Uterus (tissue), 4 donors: Measurements from ENCODE around the gene SENP8. TPM values are rescaled to one million over a fixed set of nuclear protein-coding genes. Genes with fewer than 3 reads are reported as not detected.
"Not testable (repeated sequence)": the region's sequence is repeated elsewhere in the genome, so short reads cannot be mapped to it uniquely, and the experiment has no call there.

Experiments
- DNase-seq, 2 donors: peaks; one replicate each; pipeline ENCODE4 v3.0.0-alpha.2; 2019 to 2020
- H3K27ac ChIP-seq, 2 donors: fragments of 200-600 bp; sonication (generic); 1 replicate in 1 of 2; 2 replicates in 1 of 2; pipeline ENCODE4 v1.5.1; 2016 to 2018
- H3K27me3 ChIP-seq, 2 donors: fragments of 200-600 bp; sonication (generic); one replicate each; pipeline ENCODE4 v1.5.1; 2018 to 2019; ENCODE audit warnings: control low read depth in 1 of 2
- H3K36me3 ChIP-seq, 2 donors: fragments of 200-600 bp; sonication (generic); one replicate each; pipeline ENCODE4 v1.5.1; 2019; ENCODE audit warnings: control low read depth in 1 of 2
- H3K4me1 ChIP-seq, 2 donors: fragments of 200-600 bp; sonication (generic); one replicate each; pipeline ENCODE4 v1.5.1; 2018 to 2019; ENCODE audit warnings: control low read depth in 1 of 2
- H3K4me3 ChIP-seq, 2 donors: fragments of 200-600 bp; sonication (generic); 1 replicate in 1 of 2; 2 replicates in 1 of 2; pipeline ENCODE4 v1.5.1; 2018 to 2019; ENCODE audit warnings: mild to moderate bottlenecking in 1 of 2
- H3K9me3 ChIP-seq, 2 donors: fragments of 200-600 bp; sonication (generic); one replicate each; pipeline ENCODE4 v1.5.1; 2019; ENCODE audit warnings: control low read depth in 1 of 2
- CTCF ChIP-seq, 4 experiments: fragments of 200-600 bp in 2 of 4; fragments of 450-650 bp in 2 of 4; sonication (generic) in 2 of 4; IDR thresholded peaks; one replicate each; pipeline ENCODE4 v1.5.1; 2016 to 2019; ENCODE audit warnings: antibody characterized with exemption in 4 of 4, mild to moderate bottlenecking in 2 of 4, moderate library complexity in 1 of 4
- POLR2A ChIP-seq, 2 donors: fragments of 450-650 bp; IDR thresholded peaks; one replicate each; pipeline ENCODE4 v1.6.1; 2016; ENCODE audit warnings: antibody characterized with exemption in 2 of 2, mild to moderate bottlenecking in 1 of 2, moderate library complexity in 1 of 2
- intact Hi-C: fragments of 100-400 bp; cut with DNase I; formaldehyde crosslinking; loops from one replicate; pipeline ENCODE4 v1.15.1; 2023; ENCODE audit warnings: low total_unique reads
- total RNA-seq, 4 donors: library from RNA; depleted of rRNA in 3 of 4; stranded (reverse); fragments of >200 nt in 3 of 4; gene quantifications; one replicate each; pipeline versions ENCODE4 v1.1.0 to v1.2.4, GENCODE V29; 2014 to 2023
- donor health status: DM: yes; HTN: yes; CAD: no.

Gene SENP8
- total RNA-seq, 4 donors from 2014 or later = 0.77 to 5.6 (median 3.5) TPM

- Histone ChIP-seq H3K4me3 (no peak overlapping the region), H3K27ac (no peak overlapping the region), H3K27me3 (no peaks in the 10 kb centered on the region), H3K36me3 (no peaks in the 10 kb centered on the region), H3K4me1 (no peaks in the 10 kb centered on the region), H3K9me3 (no peaks in the 10 kb centered on the region)
- intact Hi-C loops = no loop called here
- DNase-seq = no peak
- TF ChIP-seq CTCF (IDR thresholded peaks at IDR 0.05) = no peak
- TF ChIP-seq POLR2A (IDR thresholded peaks at IDR 0.05) = no peak
Measured at GRCh38 chr15:72092006-72092405, 26.2 kb upstream of the SENP8 start.

GRCh38 chr15:72092691-72093090 is 25.5 kb upstream of the SENP8 start:
- H3K9me3 ChIP-seq = no peaks in the 10 kb centered on the region
- DNase-seq = no peak
- H3K36me3 ChIP-seq = no peaks in the 10 kb centered on the region
- TF ChIP-seq CTCF (IDR thresholded peaks at IDR 0.05) (no peak), POLR2A (IDR thresholded peaks at IDR 0.05) (no peak)
- no peaks in the 10 kb centered on the region for H3K27me3 ChIP-seq
- H3K4me1 ChIP-seq = no peaks in the 10 kb centered on the region
- H3K4me3 ChIP-seq = no peak overlapping the region
- intact Hi-C loops = no loop called here
- no peak overlapping the region for H3K27ac ChIP-seq

DNA sequence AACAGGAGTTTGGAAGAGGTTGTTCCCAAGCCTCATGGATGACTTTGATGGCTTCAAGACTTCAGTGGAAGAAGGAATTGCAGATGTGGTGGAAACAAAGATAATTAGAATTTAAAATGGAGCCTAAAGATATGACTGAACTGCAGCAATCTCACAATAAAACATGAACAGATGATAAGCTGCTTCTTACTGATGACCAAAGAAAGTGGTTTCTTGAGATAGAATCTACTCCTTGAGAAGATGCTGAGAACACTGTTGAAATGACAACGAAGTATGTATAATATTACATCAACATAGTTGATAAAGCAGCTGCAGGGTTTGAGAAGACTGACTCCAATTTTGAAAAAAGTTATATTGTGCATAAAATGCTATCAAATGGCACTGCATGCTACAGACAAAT is 21.4 kb upstream of the SENP8 start:
- Histone ChIP-seq H3K4me3 (no peak overlapping the region), H3K27ac (no peak overlapping the region), H3K36me3 (no peaks in the 10 kb centered on the region), H3K27me3 (no peaks in the 10 kb centered on the region), H3K4me1 (no peaks in the 10 kb centered on the region), H3K9me3 (no peaks in the 10 kb centered on the region)
- no peak for DNase-seq
- TF ChIP-seq CTCF (IDR thresholded peaks at IDR 0.05) (no peak), POLR2A (IDR thresholded peaks at IDR 0.05) (no peak)
- intact Hi-C loops = no loop called here

DNA sequence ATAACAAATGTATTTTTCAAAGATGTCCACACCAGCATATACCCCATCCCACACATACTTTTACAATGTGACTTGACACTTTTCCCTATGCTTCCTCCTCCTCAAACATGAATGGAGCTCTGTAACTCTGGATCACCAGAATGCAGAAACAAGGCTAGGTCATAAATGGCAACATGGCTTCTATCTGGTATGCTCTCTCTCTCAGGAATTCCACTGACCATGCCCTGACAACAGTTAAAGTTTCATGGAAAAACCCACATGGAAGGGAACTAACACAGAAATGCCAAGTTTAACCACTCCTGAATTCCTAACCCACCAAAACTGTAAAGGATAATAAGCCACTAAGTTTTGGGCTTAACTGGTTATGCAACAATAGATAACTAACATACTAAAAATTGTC is 20.2 kb upstream of the SENP8 start:
- no peak overlapping the region for H3K4me3 ChIP-seq
- H3K27me3 ChIP-seq = no peaks in the 10 kb centered on the region
- H3K36me3 ChIP-seq = no peaks in the 10 kb centered on the region
- H3K27ac ChIP-seq = no peak overlapping the region
- intact Hi-C loops = no loop called here
- DNase-seq = no peak
- TF ChIP-seq POLR2A (IDR thresholded peaks at IDR 0.05) (no peak), CTCF (IDR thresholded peaks at IDR 0.05) (no peak)
- no peaks in the 10 kb centered on the region for H3K9me3 ChIP-seq
- H3K4me1 ChIP-seq = no peaks in the 10 kb centered on the region

DNA sequence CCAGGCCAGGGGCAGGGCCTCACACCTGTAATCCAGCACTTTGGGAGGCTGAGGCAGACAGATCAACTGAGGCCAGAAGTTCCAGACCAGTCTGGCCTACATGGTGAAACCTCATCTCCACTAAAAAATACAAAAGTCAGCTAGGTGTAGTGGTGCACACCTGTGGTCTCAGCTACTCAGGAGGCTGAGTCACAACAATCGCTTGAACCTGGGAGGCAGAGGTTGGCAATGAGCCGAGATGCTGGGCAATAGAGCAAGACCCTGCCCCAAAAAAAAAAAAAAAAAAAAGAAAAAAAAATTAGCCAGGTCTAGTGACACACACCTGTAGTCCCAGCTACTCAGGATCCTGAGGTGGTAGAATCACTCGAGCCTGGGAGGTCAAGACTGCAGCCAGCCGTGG is 19.0 kb upstream of the SENP8 start:
- Histone ChIP-seq H3K4me3 (no peak overlapping the region), H3K36me3 (no peaks in the 10 kb centered on the region), H3K4me1 (peaks cover 0 to 5% of the 10 kb centered on the region in 2 donors), H3K27ac (no peak overlapping the region), H3K27me3 (no peaks in the 10 kb centered on the region), H3K9me3 (no peaks in the 10 kb centered on the region)
- intact Hi-C loops = no loop called here
- no peak for DNase-seq
- TF ChIP-seq POLR2A (IDR thresholded peaks at IDR 0.05) (no peak), CTCF (IDR thresholded peaks at IDR 0.05) (no peak)

DNA sequence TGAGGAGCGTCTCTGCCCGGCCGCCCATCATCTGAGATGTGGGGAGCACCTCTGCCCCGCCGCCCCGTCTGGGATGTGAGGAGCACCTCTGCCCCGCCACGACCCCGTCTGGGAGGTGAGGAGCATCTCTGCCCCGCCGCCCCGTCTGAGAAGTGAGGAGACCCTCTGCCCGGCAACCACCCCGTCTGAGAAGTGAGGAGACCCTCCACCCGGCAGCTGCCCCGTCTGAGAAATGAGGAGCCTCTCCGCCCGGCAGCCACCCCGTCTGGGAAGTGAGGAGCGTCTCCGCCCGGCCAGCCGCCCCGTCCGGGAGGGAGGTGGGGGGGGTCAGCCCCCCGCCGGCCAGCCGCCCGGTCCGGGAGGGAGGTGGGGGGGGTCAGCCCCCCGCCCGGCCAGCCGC is 17.7 kb upstream of the SENP8 start:
- H3K36me3 ChIP-seq, H3K27me3 ChIP-seq, DNase-seq, H3K4me3 ChIP-seq, intact Hi-C loops, H3K9me3 ChIP-seq, H3K4me1 ChIP-seq, H3K27ac ChIP-seq: not testable (repeated sequence)
